ENCODE measurements around the gene ZNF133. TPM values are rescaled to one million over a fixed set of nuclear protein-coding genes. Genes with fewer than 3 reads are reported as not detected.

ZNF133 gene
- total RNA-seq, 1 experiment from 2014 or later = 16.3 TPM

- BruUV-seq (replicated peaks) = no TSS peak
- Histone ChIP-seq H3F3A (ENCODE audit: low read length, unreplicated experiment) (no peaks in the 10 kb centered on the region), H3K27ac (ENCODE audit: low read length) (no peak overlapping the region), H3K4me1 (ENCODE audit: insufficient read depth, low read length) (peaks cover 9% of the 10 kb centered on the region), H3K9me2 (replicated peaks; ENCODE audit: low read length) (no peaks in the 10 kb centered on the region), H3K4me2 (ENCODE audit: low read length) (no peak overlapping the region), H3K79me2 (ENCODE audit: low read length) (no peaks in the 10 kb centered on the region), H3K9ac (ENCODE audit: low read length) (no peak overlapping the region), H3K36me3 (ENCODE audit: low read depth, low read length) (no peaks in the 10 kb centered on the region), H3K4me3 (ENCODE audit: low read length) (no peak overlapping the region), H3K27me3 (ENCODE audit: low read length) (no peaks in the 10 kb centered on the region), H3K9me3 (ENCODE audit: low read length) (no peaks in the 10 kb centered on the region), H4K20me1 (ENCODE audit: low read length) (no peaks in the 10 kb centered on the region), H2AFZ (ENCODE audit: low read length) (no peak overlapping the region)
- POLR2A ChIA-PET (ENCODE audit: unreplicated experiment) = no interaction called here
- CTCF ChIA-PET = no interaction called here
- ATAC-seq = no peak
- no peak for DNase-seq
- intact Hi-C loops (cut with micrococcal nuclease) = no loop called here
- no peak for TF ChIP-seq CTCF (conservative IDR thresholded peaks at IDR 0.05; ENCODE audit: low read depth, low read length)
- TF ChIP-seq EZH2 (IDR thresholded peaks at IDR 0.05; ENCODE audit: low read length, unreplicated experiment) = no peak
- no peak for TF ChIP-seq EZH2phosphoT487 (IDR thresholded peaks at IDR 0.05; ENCODE audit: borderline replicate concordance, low read length)
Measured at GRCh38 chr20:18266282-18266681, 22.0 kb upstream of the ZNF133 start.

GRCh38 chr20:18267815-18268214 is 20.5 kb upstream of the ZNF133 start:
- BruUV-seq (replicated peaks) = no TSS peak
- DNase-seq (no peak), ATAC-seq (no peak)
- Histone ChIP-seq H3K9ac (ENCODE audit: low read length) (no peak overlapping the region), H3K36me3 (ENCODE audit: low read depth, low read length) (no peaks in the 10 kb centered on the region), H3K9me2 (replicated peaks; ENCODE audit: low read length) (no peaks in the 10 kb centered on the region), H3K4me2 (ENCODE audit: low read length) (no peak overlapping the region), H3K27ac (ENCODE audit: low read length) (no peak overlapping the region), H3K4me1 (ENCODE audit: insufficient read depth, low read length) (peaks cover 9% of the 10 kb centered on the region), H3F3A (ENCODE audit: low read length, unreplicated experiment) (no peaks in the 10 kb centered on the region), H3K79me2 (ENCODE audit: low read length) (no peaks in the 10 kb centered on the region), H3K27me3 (ENCODE audit: low read length) (no peaks in the 10 kb centered on the region), H3K4me3 (ENCODE audit: low read length) (no peak overlapping the region), H2AFZ (ENCODE audit: low read length) (no peak overlapping the region), H3K9me3 (ENCODE audit: low read length) (no peaks in the 10 kb centered on the region), H4K20me1 (ENCODE audit: low read length) (no peaks in the 10 kb centered on the region)
- TF ChIP-seq CTCF (conservative IDR thresholded peaks at IDR 0.05; ENCODE audit: low read depth, low read length) (no peak), EZH2phosphoT487 (IDR thresholded peaks at IDR 0.05; ENCODE audit: borderline replicate concordance, low read length) (no peak), EZH2 (IDR thresholded peaks at IDR 0.05; ENCODE audit: low read length, unreplicated experiment) (no peak)
- intact Hi-C loops (cut with micrococcal nuclease) = no loop called here
- ChIA-PET POLR2A (ENCODE audit: unreplicated experiment) (no interaction called here), CTCF (no interaction called here)

GRCh38 chr20:18271160-18271559 is 17.2 kb upstream of the ZNF133 start:
- H3K79me2 ChIP-seq (ENCODE audit: low read length) = no peaks in the 10 kb centered on the region
- H3K4me2 ChIP-seq (ENCODE audit: low read length) = no peak overlapping the region
- H3K4me3 ChIP-seq (ENCODE audit: low read length) = no peak overlapping the region
- no peaks in the 10 kb centered on the region for H4K20me1 ChIP-seq (ENCODE audit: low read length)
- BruUV-seq (replicated peaks) = no TSS peak
- H3K9me3 ChIP-seq (ENCODE audit: low read length) = no peaks in the 10 kb centered on the region
- TF ChIP-seq EZH2 (IDR thresholded peaks at IDR 0.05; ENCODE audit: low read length, unreplicated experiment) (no peak), EZH2phosphoT487 (IDR thresholded peaks at IDR 0.05; ENCODE audit: borderline replicate concordance, low read length) (no peak), CTCF (conservative IDR thresholded peaks at IDR 0.05; ENCODE audit: low read depth, low read length) (no peak)
- DNase-seq = no peak
- H3K4me1 ChIP-seq (ENCODE audit: insufficient read depth, low read length) = no peaks in the 10 kb centered on the region
- CTCF ChIA-PET = no interaction called here
- H3K27me3 ChIP-seq (ENCODE audit: low read length) = no peaks in the 10 kb centered on the region
- no peak overlapping the region for H3K27ac ChIP-seq (ENCODE audit: low read length)
- no peak overlapping the region for H3K9ac ChIP-seq (ENCODE audit: low read length)
- no peaks in the 10 kb centered on the region for H3K36me3 ChIP-seq (ENCODE audit: low read depth, low read length)
- no peak overlapping the region for H2AFZ ChIP-seq (ENCODE audit: low read length)
- POLR2A ChIA-PET (ENCODE audit: unreplicated experiment) = no interaction called here
- no peak for ATAC-seq
- H3K9me2 ChIP-seq (replicated peaks; ENCODE audit: low read length) = no peaks in the 10 kb centered on the region
- intact Hi-C loops (cut with micrococcal nuclease) = loop anchor here (5.0 kb wide), 1 partner anchor 99 kb away; no protein-coding TSS in a partner anchor
- H3F3A ChIP-seq (ENCODE audit: low read length, unreplicated experiment) = no peaks in the 10 kb centered on the region
